K562 (cell line): ENCODE data around the gene P2RY8. TPM values are rescaled to one million over a fixed set of nuclear protein-coding genes. Genes with fewer than 3 reads are reported as not detected.

Experiments
- ATAC-seq: fragments of 200-7000 bp; cut with Tn5 transposase; 3 replicates; pipeline ENCODE4 v1.9.1; 2020; ENCODE audit warnings: moderate library complexity
- BruUV-seq: library from RNA; stranded (reverse); fragments of 400-500 nt; replicated peaks from 2 replicates; lab custom pipeline; 2021; lab: Mats Ljungman, UMichigan
- CTCF ChIA-PET: fragments of 300-600 bp; formaldehyde crosslinking; extraction: SDS; loops from one replicate; lab custom pipeline; 2021; ENCODE audit warnings: low intra/inter-chr PET ratio; lab: Yijun Ruan, JAX
- POLR2A ChIA-PET: fragments of 300-600, 350-650 bp; sonication (Branson Sonifier 250); formaldehyde crosslinking; extraction: SDS; loops from one replicate; lab custom pipeline; 2021; ENCODE audit warnings: antibody characterized with exemption, inconsistent platforms; lab: Yijun Ruan, JAX
- DNase-seq, 4 experiments: peaks; one replicate each; pipeline versions ENCODE4 v3.0.0 to v3.0.0-alpha.2; 2011 to 2018; ENCODE audit warnings: low spot score in 3 of 4, mixed read lengths in 3 of 4; ENCODE audit errors: extremely low read depth in 1 of 4
- FAIRE-seq: peaks from 2 replicates; lab custom pipeline; 2011; peaks lifted over from hg19 to GRCh38; lab: Jason Lieb, UNC
- H2AFZ ChIP-seq: 2 replicates; pipeline ENCODE4 v1.6.0; 2011; ENCODE audit warnings: low read depth, low read length, control low read depth, inconsistent platforms
- H3K27ac ChIP-seq: fragments of 200-600 bp; 3 replicates; pipeline ENCODE4 v1.8.0; 2011; ENCODE audit warnings: low read depth, mild to moderate bottlenecking, control low read depth, inconsistent platforms, low read length, moderate library complexity, mixed read lengths; ENCODE audit errors: extremely low read depth
- H3K27me3 ChIP-seq, 2 experiments: fragments of 300-600 bp in 1 of 2; 2 replicates in 1 of 2; 3 replicates in 1 of 2; pipeline versions ENCODE4 v1.6.0 to v1.8.0; 2011; ENCODE audit warnings: inconsistent platforms in 2 of 2, low read length in 2 of 2, mild to moderate bottlenecking in 1 of 2, mixed read lengths in 1 of 2, moderate library complexity in 1 of 2; ENCODE audit not compliant: control insufficient read depth in 2 of 2, insufficient read depth in 2 of 2
- H3K36me3 ChIP-seq: fragments of 300-600 bp; 3 replicates; pipeline ENCODE4 v1.8.0; 2011; ENCODE audit warnings: mild to moderate bottlenecking, low read length, inconsistent platforms; ENCODE audit not compliant: control insufficient read depth, insufficient read depth
- H3K4me1 ChIP-seq, 2 experiments: fragments of 200-600 bp in 1 of 2; replicated peaks in 1 of 2; 2 replicates in 1 of 2; 3 replicates in 1 of 2; pipeline versions ENCODE4 v1.5.1 to v1.8.0; 2011; ENCODE audit warnings: inconsistent platforms in 2 of 2, low read length in 2 of 2, mild to moderate bottlenecking in 1 of 2, mixed read lengths in 1 of 2, moderate library complexity in 1 of 2; ENCODE audit not compliant: control insufficient read depth in 2 of 2, insufficient read depth in 2 of 2
- H3K4me2 ChIP-seq: 2 replicates; pipeline ENCODE4 v1.6.1; 2011; ENCODE audit warnings: low read length, control low read depth, inconsistent platforms, mixed read lengths; ENCODE audit not compliant: insufficient read depth
- H3K4me3 ChIP-seq: fragments of 200-600 bp; sonication (generic), shearing (Covaris generic); 2 replicates; pipeline ENCODE4 v1.5.1; 2016; ENCODE audit warnings: control low read depth, inconsistent platforms
- H3K79me2 ChIP-seq: fragments of 200-600 bp; 3 replicates; pipeline ENCODE4 v1.8.0; 2011; ENCODE audit warnings: low read length, inconsistent platforms; ENCODE audit not compliant: control insufficient read depth, insufficient read depth
- H3K9ac ChIP-seq, 2 experiments: 2 replicates each; pipeline versions ENCODE4 v1.6.0 to v1.6.1; 2011; ENCODE audit warnings: low read depth in 2 of 2, low read length in 2 of 2, control low read depth in 1 of 2, inconsistent platforms in 1 of 2, mild to moderate bottlenecking in 1 of 2, mixed read lengths in 1 of 2; ENCODE audit not compliant: insufficient read depth in 1 of 2
- H3K9me1 ChIP-seq: one replicate; pipeline ENCODE4 v1.6.0; 2011; ENCODE audit warnings: inconsistent platforms, mild to moderate bottlenecking, low read length, moderate library complexity; ENCODE audit not compliant: control insufficient read depth, insufficient read depth
- H3K9me3 ChIP-seq: replicated peaks from 2 replicates; pipeline ENCODE4 v1.5.1; 2011; ENCODE audit warnings: low read depth, low read length, inconsistent platforms; ENCODE audit not compliant: control insufficient read depth, insufficient read depth
- H4K20me1 ChIP-seq: replicated peaks from 2 replicates; pipeline ENCODE4 v1.6.1; 2011; ENCODE audit warnings: low read length, inconsistent platforms, mixed read lengths; ENCODE audit not compliant: control insufficient read depth, insufficient read depth
- EP300 ChIP-seq: IDR thresholded peaks from 2 replicates; pipeline ENCODE4 v1.6.1; 2012; ENCODE audit warnings: low read length, improper control_type of control experiment
- JUND ChIP-seq, 2 experiments: IDR thresholded peaks; 2 replicates in 1 of 2; 3 replicates in 1 of 2; pipeline ENCODE4 v1.6.1; 2011; ENCODE audit warnings: borderline replicate concordance in 2 of 2, low read depth in 2 of 2, low read length in 2 of 2, improper control_type of control experiment in 1 of 2, missing biosample characterization in 1 of 2, missing genetic modification characterization in 1 of 2, missing genetic modification reagents in 1 of 2
- RBM14 ChIP-seq: fragments of 200-400 bp; formaldehyde crosslinking; IDR thresholded peaks from 2 replicates; pipeline ENCODE4 v1.6.1; 2018; ENCODE audit warnings: low read depth, mild to moderate bottlenecking, low read length, moderate library complexity, borderline replicate concordance; ENCODE audit not compliant: insufficient read depth
- SMC3 ChIP-seq: conservative IDR thresholded peaks from 2 replicates; pipeline ENCODE4 v1.6.1; 2011; ENCODE audit warnings: low read depth, low read length, improper control_type of control experiment; ENCODE audit not compliant: insufficient read depth
- ZNF324 ChIP-seq: fragments of 250-450 bp; sonication (Bioruptor Pico); IDR thresholded peaks from 2 replicates; pipeline ENCODE4 v1.4.0; 2020; ENCODE audit warnings: mild to moderate bottlenecking
- WGBS: fragments of 100-300 bp; shearing (Covaris generic); methylation state at CpG from one replicate; pipeline ENCODE4 v1.1.6; 2016; ENCODE audit warnings: low coverage, mixed read lengths; ENCODE audit not compliant: insufficient coverage; ENCODE audit errors: missing lambda C conversion rate; 5-methylcytosine and 5-hydroxymethylcytosine counted together
- in situ Hi-C: fragments of 300-500 bp; cut with MboI; formaldehyde crosslinking; loops from 4 replicates; pipeline ENCODE4 v1.15.0; 2018; ENCODE audit warnings: inconsistent platforms, mixed read lengths
- intact Hi-C: fragments of 100-400 bp; cut with micrococcal nuclease; formaldehyde crosslinking; loops from 2 replicates; pipeline ENCODE4 v1.14.2; 2022
- polyA plus RNA-seq, 8 experiments: library from polyadenylated mRNA; depleted of rRNA in 4 of 8; stranded (reverse) in 5 of 8; unstranded in 3 of 8; fragments of >200 nt; fragmentation: Nextera tagmentation in 2 of 8; fragmentation: Illumina TruSeq in 1 of 8; extraction: Ambion mirVana in 2 of 8; extraction: Trizol in 1 of 8; gene quantifications; 2 replicates each; pipeline versions ENCODE4 v1.2.1 to v1.2.3, GENCODE V29; 2011 to 2014; ENCODE audit warnings: inconsistent platforms in 1 of 8, missing spikeins in 1 of 8
- total RNA-seq, 7 experiments: library from RNA; depleted of rRNA in 6 of 7; stranded (reverse); fragments of >200 nt in 6 of 7; fragmentation: Illumina TruSeq in 2 of 7; extraction: Trizol in 2 of 7; gene quantifications; 2 replicates each; pipeline versions ENCODE4 v1.2.1 to v1.2.3, GENCODE V29; 2011 to 2021; ENCODE audit warnings: low replicate concordance in 1 of 7
- TF ChIP-seq, protein P1 (sequence below): IDR thresholded peaks from 2 replicates; pipeline ENCODE4 v1.6.1; 2012; ENCODE audit warnings: low read depth, low read length, improper control_type of control experiment, borderline replicate concordance
- TF ChIP-seq, protein P2 (sequence below), 3 experiments: fragments of 200-800 bp in 1 of 3; sonication (Bioruptor generic) in 1 of 3; sonication (generic) in 1 of 3; formaldehyde crosslinking in 1 of 3; IDR thresholded peaks; 2 replicates each; pipeline versions ENCODE4 v1.6.1 to v1.8.0; 2016 to 2022; ENCODE audit warnings: mild to moderate bottlenecking in 2 of 3, missing compliant biosample characterization in 2 of 3, missing genetic modification characterization in 2 of 3, missing genetic modification reagents in 1 of 3
- TF ChIP-seq, protein P3 (sequence below): sonication (generic); formaldehyde crosslinking; IDR thresholded peaks from 2 replicates; pipeline ENCODE4 v1.9.0; 2022; ENCODE audit warnings: mild to moderate bottlenecking, missing genetic modification reagents

Gene P2RY8
- total and polyA plus RNA-seq, 9 of the 15 experiments (the other 6 are each of a cell fraction or from before 2014, with no cell fraction given): 0.04 to 0.69 (median 0.08) TPM; not detected in 3

DNA sequence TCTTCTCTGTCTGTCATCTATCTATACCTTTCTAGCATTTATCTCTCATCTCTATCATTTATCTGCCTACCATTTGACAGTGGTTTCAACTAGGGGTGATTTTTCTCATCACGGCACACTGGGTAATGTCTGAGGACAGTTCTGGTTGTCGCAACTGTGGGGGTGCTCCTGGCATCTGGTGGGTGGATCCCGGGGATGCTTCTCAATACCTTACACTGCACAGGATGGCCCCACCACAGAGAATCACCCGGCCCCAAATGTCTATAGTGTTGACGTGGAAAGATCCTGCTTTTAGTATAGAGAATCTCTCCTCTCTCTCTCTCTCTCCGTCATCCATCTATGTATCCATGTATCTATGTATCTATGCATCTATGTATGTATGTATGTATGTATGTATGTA, 7.2 kb downstream of the P2RY8 start:
- Histone ChIP-seq H3K79me2 (no peaks in the 10 kb centered on the region), H3K4me1 (no peaks in the 10 kb centered on the region; a peak in 1 of 5 replicates)
- TF ChIP-seq EP300 (no peak), ZNF324 (no peak), JUND (IDR thresholded peaks at IDR 0.05; ENCODE audit: borderline replicate concordance, low read depth, low read length) (no peak), JUND (tag; IDR thresholded peaks at IDR 0.05; ENCODE audit: borderline replicate concordance, low read depth, low read length) (no peak), SMC3 (no peak), RBM14 (no peak)
- TF ChIP-seq, protein P1, sequence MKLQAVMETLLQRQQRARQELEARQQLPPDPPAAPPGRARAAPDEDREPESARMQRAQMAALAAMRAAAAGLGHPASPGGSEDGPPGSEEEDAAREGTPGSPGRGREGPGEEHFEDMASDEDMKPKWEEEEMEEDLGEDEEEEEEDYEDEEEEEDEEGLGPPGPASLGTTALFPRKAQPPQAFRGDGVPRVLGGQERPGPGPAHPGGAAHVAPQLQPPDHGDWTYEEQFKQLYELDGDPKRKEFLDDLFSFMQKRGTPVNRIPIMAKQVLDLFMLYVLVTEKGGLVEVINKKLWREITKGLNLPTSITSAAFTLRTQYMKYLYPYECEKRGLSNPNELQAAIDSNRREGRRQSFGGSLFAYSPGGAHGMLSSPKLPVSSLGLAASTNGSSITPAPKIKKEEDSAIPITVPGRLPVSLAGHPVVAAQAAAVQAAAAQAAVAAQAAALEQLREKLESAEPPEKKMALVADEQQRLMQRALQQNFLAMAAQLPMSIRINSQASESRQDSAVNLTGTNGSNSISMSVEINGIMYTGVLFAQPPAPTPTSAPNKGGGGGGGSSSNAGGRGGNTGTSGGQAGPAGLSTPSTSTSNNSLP: no peak
- TF ChIP-seq, protein P2, sequence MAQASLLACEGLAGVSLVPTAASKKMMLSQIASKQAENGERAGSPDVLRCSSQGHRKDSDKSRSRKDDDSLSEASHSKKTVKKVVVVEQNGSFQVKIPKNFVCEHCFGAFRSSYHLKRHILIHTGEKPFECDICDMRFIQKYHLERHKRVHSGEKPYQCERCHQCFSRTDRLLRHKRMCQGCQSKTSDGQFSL (CRISPR knock-in tag; IDR thresholded peaks at IDR 0.05): no peak
- TF ChIP-seq, protein P2 (tag; IDR thresholded peaks at IDR 0.05): no peak
- TF ChIP-seq, protein P3, sequence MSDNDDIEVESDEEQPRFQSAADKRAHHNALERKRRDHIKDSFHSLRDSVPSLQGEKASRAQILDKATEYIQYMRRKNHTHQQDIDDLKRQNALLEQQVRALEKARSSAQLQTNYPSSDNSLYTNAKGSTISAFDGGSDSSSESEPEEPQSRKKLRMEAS (CRISPR knock-in tag): no peak
- TF ChIP-seq, all 486 proteins: peak for 0
- Histone ChIP-seq H3K9me1 (no peaks in the 10 kb centered on the region), H2AFZ (no peak overlapping the region), H3K9me3 (no peaks in the 10 kb centered on the region), H3K9ac (no peak overlapping the region), H3K4me2 (no peak overlapping the region), H3K27me3 (no peaks in the 10 kb centered on the region), H4K20me1 (no peaks in the 10 kb centered on the region), H3K4me3 (no peak overlapping the region), H3K36me3 (no peaks in the 10 kb centered on the region), H3K27ac (no peak overlapping the region)
- in situ Hi-C loops: no loop called here
- FAIRE-seq (no peak), ATAC-seq (no peak), DNase-seq (no peak)
- CTCF ChIA-PET: no interaction called here
- intact Hi-C loops: no loop called here
- WGBS: 30% methylated on average over 6 of the region's 6 CpGs
- no TSS peak for BruUV-seq
- POLR2A ChIA-PET: no interaction called here
